Adrenal gland (tissue), 5 donors: ENCODE measurements around the gene SEC22C.

ENCODE experiments used
- CTCF ChIP-seq, 6 experiments: fragments of 450-650 bp in 4 of 6; fragments of 200-600 bp in 2 of 6; sonication (generic) in 1 of 6; IDR thresholded peaks; 1 replicate in 5 of 6; 2 replicates in 1 of 6; pipeline versions ENCODE4 v1.5.1 to v1.8.0; 2016 to 2021; ENCODE audit warnings: antibody characterized with exemption in 6 of 6, mild to moderate bottlenecking in 2 of 6, moderate library complexity in 1 of 6
- POLR2A ChIP-seq, 2 donors: fragments of 450-650 bp; IDR thresholded peaks; one replicate each; pipeline ENCODE4 v1.6.1; 2017; ENCODE audit warnings: antibody characterized with exemption in 2 of 2, mild to moderate bottlenecking in 2 of 2, moderate library complexity in 1 of 2
- donor health status: DM: no; HTN: no; CAD: no.

- TF ChIP-seq CTCF (IDR thresholded peaks at IDR 0.05) (no peak), POLR2A (IDR thresholded peaks at IDR 0.05) (no peak)
These were observed 30.4 kb upstream of the SEC22C start for GRCh38 chr3:42612217-42612616.
